Stimulated activated CD8-positive, alpha-beta memory T cell treated with anti-CD3 and anti-CD28 coated beads, Interleukin-7, amount 100 ng/mL, for 24 hours (primary cell): ENCODE measurements around the gene GEMIN5.
"Not testable (repeated sequence)": the region's sequence is repeated elsewhere in the genome, so short reads cannot be mapped to it uniquely, and the experiment has no call there.

Source experiments
- DNase-seq: peaks from one replicate; pipeline ENCODE4 v3.0.0-alpha.2; 2020; ENCODE audit warnings: low read depth

GEMIN5 gene

DNA sequence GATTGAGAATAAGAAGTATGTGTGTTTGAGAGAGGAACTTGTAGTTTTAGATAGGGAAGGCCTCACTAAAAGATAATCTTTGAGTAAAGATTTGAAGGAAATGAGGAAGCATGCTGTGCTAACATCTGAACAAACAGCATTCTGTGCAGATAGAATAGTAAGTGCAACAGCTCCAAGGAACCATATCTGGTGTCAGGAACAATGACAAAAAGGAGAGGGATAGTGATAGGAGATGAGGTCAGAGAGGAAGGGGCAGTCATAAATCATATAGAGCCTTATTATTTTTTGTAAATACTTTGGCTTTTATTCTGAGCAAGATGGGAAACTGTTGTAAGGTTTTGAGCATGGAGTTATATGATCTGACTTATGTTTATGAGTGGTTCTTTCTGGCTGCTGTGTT is 6.7 kb upstream of the GEMIN5 start:
- DNase-seq = no peak

DNA sequence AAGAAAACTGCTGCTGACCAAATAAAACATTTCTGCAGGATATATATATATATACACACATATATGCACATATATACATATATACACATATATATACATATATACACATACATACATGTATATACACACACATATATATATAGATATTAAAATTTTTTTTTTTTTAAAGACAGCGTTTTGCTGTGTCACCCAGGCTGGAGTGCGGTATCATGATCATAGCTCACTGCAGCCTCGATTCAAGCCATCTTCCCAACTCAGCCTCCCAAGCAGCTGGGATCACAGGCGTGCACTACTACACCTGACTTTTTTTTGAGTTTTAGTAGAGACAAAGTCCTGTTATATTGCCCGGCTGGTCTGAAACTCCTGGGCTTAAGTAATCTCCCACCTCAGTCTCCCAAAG is 5.5 kb upstream of the GEMIN5 start:
- DNase-seq = no peak

DNA sequence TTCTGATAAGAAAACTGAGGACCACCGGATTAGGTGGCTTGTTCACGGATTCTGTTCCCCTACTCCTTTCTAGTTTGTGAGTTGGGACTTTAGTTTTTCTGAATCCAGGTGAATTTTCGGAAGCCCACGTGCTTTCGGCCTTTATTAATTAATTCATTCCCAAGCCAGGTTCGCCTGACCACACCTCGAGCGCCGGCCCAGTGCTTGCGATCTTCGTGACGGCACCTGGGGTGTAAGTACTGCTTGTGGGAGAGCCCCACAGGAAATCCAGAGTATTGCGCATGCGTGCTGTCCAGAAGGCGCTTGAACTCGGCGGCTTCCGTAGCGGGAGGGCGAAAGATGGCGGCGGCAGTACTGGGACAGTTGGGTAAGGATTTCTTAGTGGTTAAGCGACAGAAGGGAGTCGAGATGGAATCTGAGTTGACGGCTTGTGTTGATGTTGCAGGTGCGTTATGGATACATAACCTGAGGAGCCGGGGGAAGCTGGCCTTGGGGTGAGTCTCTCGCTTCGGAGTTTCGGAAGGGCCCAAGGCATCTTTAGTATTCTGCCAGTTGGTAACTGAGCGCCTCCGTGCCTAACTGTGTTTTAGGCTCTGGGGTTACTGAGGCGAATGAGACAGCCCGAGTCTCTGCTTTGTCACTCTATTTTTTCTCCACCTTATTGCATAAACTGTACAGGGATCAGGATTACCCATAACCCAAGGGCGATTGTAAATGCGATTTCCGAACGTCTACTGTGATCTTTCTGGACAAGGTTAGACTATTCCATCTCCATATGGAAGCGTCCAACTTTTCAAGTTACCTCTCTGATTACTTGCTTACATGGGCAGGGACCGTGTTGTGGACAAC is 3.0 kb upstream of the GEMIN5 start, which contains the start of gene MRPL22:
TSS of gene MRPL22 (plus strand) at position 302 of the 849 bp plus-strand sequence. CDS start at position 340, 38 bp downstream.
- DNase-seq = peak; percentile 89

DNA sequence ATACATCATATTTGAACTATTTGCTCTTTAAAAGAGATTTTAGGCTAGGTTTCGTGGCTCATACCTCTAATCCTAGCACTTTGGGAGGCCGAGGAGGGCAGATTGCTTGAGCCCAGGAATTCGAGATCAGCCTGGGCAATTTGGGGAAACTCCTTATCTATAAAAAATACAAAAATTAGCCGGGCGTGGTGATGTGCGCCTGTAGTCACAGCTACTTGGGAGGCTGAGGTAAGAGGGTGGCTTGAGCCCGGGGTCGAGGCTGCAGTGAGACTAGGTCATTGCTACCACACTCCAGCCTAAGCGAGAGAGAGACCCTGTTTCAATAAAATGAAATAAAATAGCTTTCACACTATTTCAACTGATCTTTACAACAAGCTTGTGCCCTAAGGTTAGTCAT is 2.4 kb upstream of the GEMIN5 start:
- DNase-seq = no peak

DNA sequence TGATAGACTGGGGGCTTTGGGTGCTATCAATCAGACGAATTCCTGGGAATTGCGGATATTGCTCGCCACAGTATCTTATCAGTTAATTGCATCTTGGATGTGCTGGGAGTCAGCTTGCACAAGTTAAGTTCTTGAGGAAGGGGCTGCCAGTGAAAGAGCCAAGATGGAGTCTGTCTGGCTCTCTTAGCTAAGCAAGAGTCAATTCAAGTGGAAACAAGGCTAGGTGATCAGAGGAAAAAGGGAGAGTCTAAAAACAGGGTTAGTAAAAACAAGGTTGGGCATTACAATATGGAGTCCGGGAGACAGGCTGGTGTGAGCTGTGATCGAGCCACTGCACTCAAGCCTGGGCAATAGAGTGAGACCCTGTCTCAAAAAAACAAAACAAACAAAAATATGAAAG is 1.4 kb upstream of the GEMIN5 start:
- not testable (repeated sequence) for DNase-seq

DNA sequence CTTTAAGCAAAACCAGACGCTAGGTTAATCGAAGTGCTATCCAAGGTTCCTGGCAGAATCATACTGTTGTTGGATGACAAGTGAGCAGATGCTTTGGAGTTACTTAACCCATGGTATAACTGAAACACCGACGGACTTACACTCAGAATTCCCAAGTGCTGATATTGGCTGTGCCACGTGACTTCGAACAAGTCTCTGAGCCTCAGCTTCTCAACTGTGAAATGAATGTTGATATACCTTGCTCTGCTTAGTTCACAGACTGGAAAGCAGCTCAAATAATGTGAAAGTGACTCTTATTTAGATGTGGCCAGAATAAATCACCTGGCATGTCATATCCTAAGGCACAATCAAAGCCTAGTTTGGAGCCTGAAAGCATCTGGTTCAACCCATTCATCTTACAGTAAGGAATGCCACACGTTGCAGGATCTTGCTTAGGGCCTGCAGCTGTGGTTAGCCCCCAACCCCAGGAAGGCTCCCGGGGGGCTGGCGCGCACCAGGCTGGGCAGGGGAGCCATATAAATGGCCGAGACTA is 759 bp downstream of the GEMIN5 start:
- no peak for DNase-seq

DNA sequence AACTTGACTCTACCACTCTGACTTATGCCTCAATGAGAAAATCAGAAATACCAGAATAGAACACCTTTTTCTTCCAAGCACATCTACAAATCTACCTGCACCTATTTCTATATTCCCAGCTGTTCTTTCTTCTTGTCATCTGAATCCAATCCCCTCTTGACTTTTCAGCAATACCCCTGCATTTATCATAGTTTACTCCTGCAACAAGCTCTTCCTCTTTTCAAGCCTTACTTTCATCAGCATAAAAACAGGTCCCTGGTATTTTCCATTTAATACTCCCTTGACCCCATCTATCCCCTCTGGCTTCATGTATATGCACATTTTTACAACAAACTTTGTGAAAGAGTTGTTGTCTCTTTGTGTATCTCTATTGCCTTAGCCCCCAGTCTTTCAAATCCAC is 3.1 kb downstream of the GEMIN5 start:
- no peak for DNase-seq

DNA sequence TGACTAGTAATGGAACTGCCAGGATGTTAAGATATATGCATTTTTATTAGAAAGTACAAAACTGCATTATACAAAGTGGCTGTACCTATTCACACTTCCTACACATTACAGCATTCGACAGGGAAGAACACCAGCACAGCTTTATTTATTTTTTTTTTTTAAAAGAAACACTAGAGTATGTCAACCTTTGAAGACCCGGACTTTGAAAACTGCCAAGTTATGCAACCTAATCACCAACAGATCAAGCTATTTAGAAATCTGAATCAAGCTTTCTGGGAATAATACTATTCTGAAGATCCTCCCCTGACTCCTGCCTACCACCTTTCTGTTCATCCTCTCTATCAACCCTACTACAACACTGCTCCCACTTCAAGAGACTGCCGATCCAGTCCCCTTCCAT is 4.5 kb downstream of the GEMIN5 start:
- no peak for DNase-seq

DNA sequence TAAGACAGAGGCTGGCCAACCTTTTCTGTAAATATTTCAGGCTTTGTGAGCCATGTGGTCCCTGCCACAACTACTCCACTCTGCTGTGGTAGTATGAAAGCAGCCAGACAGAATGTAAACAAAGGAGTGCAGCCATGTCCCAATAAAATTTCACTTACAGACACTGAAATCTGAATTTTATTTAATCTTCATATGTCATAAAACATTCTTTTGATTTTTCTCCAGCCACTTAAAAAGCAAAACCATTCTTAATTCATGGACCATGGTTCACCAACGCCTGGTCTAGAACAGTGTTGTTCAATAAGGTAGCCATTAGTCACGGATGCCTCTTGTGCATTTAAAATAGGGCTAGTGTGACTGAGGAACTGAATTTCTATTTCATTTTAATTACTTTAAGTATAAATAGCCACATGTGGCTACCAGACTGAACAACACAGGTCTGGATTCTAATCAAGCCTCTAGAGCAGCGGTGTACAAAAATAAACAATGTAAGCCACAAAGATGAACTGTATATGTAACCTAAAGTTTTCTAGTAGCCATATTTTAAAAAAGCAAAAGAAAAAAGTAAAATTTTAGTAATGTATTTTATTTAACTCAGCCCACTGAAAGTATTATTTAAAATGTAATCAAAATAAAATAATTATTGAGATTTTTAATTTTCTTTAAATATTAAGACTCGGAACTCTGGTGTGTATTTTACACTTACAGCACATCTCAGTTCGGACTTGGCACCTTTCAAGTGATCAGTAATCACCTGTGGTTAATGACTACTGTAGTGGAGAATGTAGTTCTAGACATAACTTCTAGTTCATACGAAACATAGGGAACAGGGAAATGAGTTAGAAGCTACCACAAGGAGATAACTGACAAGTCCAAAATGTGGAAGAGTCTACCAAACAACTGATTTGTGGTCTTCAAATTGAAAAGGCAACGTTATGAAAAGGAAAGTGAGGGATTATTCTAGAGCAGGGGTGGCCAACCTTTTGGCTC is 14.3 kb downstream of the GEMIN5 start:
- DNase-seq = no peak

DNA sequence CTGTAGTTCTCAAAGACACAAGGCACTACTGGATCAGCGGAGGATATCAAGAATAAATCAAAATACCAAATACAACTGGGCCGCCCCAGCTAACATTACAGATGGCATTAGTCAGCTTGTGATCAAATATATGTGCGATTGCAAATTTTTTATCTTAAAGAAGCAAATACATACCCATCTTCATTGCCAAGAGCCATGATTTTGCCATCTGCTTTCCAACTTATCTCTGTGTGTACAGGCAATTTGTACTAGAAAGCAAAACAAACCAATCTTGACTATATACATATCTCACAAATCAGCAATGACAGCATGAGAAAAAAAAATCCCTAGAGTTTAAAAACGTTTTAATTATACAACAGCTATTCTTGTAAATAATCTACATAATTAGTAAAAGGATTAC is 20.3 kb downstream of the GEMIN5 start:
- DNase-seq = no peak

DNA sequence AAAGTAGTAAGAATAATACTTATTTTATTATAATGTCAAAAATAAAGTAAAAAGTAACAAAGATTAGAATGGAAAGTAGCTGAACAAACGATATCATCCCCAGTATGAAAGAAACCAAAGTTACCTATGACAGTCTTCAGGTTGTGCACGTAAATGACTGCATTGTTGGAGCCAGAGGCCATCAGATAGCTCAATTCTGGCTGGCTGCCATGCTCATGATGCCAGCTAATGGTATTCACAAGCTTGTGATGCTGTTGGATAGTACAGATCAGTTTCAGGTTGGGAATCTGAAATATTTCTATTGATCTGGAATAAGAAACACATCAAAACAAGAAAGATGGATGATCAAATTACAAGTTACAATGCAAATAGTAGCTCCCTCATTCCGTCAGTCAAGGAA is 21.1 kb downstream of the GEMIN5 start:
- DNase-seq = no peak

DNA sequence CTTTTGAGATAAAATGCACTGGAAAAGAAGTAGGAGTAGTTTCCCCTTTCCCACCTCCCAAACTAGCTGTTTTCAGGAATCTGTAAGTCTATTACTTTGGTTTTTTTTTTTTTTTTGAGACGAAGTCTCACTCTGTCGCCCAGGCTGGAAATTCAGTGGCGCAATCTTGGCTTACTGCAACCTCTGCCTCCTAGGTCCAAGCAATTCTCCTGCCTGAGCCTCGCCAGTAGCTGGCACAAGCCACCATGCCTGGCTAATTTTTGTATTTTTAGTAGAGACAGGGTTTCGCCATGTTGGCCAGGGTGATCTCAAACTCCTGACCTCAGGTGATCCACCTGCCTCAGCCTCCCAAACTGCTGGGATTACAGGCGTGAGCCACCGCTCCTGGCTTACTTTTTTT is 32.4 kb downstream of the GEMIN5 start:
- not testable (repeated sequence) for DNase-seq

DNA sequence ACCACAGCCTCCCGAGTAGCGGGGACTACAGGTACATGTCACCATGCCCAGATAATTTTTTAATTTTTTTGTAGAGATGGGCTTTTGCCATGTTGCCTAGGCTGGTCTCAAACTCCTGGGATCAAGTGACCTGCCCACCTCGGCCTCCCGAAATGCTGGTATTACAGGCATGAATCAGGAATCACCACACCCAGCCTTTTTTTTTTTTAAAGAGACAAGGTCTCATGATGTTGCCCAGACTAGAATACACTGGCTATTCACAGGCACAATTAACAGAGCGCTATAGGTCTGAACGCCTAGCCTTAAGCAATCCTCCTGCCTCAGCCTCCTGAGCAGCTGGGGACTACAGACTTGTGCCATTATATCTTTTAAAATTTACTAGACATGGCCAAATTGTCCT is 36.1 kb downstream of the GEMIN5 start:
- DNase-seq = no peak

DNA sequence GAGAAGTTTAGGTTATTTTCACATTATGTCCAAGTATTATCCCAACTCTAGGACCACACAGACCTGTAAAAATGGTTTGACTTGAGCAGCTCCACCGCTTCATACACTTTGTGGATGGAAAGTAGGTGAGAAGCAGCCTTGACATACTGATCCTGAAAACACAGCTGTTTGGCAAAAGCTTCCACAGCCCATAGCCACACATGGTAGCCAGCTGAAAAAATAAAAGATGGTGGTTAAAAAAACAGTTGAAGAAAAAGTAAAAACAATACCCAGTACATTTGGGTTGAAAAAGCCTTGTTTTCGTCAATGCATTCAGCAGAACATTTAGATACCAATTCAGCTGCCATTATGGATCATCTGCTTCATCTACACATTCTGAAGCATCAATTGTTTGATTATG is 36.7 kb downstream of the GEMIN5 start:
- no peak for DNase-seq

DNA sequence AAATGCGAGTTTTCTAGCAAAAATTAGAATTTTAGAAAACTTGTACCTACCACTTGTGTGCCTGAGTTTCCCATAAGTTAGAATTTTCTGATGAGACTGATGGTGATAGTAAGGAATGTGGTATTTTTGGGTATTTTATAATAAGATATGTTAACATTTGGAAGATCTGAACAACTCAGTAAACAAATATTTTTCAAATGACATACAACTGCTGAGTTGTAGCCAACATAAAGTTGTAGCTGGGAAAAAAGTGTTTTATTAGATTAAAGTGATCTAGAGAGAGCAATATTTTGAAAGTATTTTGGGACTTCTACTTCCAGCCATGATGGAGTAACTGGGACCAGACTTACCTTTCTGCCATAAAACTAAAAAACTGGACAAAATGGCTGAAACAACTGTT is 37.9 kb downstream of the GEMIN5 start:
- DNase-seq = no peak

DNA sequence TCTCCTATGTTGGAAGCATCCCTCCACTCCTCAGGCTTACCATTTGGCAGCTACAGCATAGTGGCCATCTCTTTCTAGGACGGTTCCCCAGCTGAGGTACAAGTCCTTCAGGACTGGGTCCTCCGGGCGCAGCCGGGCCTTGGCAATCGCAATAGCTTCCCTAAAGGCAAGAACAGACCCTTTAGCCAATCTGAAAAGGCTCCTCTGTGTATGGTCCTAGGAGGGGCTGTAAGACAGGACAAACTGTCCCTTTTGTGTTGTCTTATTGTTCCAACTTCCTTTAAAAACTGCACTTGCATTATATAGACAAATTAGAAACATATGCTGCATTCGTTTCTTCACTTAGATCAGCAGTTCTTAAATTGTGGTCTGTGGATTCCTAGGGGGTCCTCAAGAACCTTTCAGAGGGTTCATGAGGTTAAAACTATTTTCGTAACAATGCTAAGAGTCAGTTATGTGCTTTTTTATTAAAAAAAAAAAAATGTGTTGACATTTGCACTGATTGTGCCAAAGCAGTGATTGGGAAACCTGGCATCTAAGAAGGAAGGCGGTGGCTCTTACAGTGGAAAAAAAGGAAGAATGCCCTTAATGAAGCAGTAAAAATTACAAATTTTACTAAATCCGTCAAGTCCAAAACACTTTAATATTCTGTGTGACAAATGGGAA is 38.7 kb downstream of the GEMIN5 start:
- no peak for DNase-seq

DNA sequence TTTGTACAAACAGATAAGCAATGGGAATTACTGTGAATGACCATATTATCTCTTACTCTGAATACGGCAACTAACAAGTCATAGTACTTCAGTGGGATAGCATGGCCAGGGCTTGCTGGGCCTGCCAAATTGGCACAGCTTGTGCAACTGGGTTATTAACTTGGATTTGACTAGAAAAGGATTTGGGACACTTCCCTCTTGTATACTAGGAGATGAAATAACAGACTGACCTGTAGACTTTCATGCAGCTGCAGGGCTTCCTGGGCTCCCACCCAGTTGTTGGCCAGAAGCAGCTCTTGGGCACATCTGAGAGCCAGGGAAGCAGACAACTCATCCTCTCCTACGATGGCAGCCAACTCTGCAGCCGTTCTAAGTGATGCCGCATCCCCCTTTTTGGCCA is 39.8 kb downstream of the GEMIN5 start:
- no peak for DNase-seq

DNA sequence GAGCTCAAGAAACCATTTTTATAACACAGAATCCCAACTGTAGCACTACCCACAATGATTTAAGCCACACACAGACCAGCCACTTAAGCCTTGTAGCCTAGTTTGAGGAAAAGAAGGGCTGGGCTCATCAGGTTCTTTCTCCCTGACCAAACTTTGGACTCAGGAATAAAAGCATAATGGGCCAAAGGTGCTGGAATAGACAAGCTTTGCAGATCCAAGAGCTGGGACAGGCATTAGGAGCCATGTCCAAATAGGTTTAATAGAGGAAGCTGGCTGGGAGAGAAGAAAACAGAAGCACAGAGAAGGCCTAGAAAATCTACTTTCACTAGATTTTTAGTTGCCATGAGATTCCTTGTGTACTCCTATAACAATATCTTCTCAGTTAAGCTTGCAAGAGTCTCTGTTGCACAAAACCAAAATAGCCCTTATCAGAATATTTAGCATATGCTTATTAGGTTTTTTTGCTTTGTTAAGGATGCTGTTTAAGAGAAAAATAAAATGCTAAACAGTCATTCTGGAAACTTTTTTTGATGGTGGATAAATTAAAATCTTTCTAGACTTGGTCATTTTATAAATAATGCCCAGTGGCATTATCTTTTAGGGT is 41.3 kb downstream of the GEMIN5 start:
- DNase-seq = no peak

DNA sequence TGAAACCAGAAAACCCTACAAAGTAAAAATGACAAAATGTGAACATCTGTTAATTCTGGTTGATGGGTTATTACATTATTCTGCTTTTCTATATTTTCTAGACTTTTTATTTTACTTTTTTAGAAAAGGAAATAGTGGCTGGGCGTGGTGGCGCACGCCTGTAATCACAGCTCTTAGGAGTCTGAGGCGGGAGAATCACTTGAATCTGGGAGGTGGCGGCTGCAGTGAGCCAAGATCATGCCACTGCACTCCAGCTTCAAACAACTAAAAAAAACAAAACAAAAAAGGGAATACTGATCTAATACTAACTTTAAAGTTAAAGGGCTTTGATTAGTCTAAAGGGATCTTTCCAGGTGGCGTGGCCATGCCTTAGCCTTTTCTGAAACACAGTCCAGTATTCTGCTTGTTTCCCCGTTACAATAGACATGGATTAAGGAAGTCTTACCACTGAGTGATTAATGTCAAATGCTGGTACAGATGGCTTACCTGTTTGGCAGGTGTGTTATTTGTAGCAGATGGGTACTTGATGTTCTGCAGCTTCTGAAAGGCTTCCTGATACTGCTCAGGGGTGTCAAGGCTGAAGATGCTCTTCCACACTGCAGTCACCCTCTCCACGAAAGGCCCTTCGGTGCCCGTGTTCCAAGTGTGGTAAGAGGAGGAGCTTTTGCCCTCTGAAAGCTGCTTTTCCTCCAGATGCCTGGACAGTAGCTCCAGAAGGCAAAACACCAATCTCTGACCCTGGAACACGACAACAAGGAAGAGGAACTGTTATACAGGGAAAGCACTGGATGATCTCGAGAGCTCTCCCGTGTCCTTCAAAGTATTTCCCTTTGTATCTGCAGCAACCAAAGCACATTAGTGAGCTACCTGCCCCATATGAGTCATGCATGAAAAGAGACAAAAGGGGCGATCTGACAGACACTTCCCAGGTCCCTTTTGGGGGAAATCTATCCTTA is 42.1 kb downstream of the GEMIN5 start:
- no peak for DNase-seq

DNA sequence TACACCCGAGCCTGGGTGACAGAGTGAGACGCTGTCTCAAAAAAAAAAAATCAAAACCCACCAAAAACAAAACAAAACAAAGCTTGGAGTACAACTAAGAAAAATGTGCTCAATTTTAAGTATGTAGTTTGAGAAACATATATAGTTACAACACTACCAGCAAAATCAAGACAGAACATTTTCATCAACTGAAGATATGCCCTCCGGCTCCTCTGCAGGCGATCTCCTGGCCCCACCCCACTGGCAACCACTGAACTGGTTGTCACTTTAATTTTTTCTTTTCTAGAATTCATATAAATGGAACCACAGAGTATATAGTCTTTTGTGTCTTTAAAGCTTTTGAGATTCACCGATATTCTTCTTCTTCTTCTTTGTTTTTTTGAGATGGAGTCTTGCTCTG is 44.6 kb downstream of the GEMIN5 start:
- no peak for DNase-seq

DNA sequence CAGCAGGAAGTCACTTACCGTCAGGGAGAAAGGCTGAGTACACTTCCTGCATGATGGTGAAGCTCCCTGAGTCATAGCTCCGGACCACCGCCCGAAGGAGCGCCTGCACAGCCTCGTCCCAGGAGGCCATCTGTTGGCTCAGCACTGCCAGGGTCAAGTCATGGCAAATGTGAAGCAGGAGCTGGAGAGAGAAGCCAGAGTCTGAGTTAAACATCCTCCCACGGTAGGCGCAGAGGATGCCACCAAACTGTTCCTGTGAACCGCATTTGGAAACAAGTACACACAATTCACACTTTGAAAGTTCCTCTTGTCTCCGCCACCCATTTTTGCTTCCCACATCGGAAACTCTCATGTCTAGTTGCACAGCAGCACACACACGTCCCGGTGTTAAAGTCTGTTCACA is 45.6 kb downstream of the GEMIN5 start:
- DNase-seq = no peak
